Measurements from ENCODE around the gene ARHGEF28. TPM values are rescaled to one million over a fixed set of nuclear protein-coding genes. Genes with fewer than 3 reads are reported as not detected.

Gene ARHGEF28
- total RNA-seq, 2 donors from 2014 or later, result 0.17 to 0.53 TPM

DNA sequence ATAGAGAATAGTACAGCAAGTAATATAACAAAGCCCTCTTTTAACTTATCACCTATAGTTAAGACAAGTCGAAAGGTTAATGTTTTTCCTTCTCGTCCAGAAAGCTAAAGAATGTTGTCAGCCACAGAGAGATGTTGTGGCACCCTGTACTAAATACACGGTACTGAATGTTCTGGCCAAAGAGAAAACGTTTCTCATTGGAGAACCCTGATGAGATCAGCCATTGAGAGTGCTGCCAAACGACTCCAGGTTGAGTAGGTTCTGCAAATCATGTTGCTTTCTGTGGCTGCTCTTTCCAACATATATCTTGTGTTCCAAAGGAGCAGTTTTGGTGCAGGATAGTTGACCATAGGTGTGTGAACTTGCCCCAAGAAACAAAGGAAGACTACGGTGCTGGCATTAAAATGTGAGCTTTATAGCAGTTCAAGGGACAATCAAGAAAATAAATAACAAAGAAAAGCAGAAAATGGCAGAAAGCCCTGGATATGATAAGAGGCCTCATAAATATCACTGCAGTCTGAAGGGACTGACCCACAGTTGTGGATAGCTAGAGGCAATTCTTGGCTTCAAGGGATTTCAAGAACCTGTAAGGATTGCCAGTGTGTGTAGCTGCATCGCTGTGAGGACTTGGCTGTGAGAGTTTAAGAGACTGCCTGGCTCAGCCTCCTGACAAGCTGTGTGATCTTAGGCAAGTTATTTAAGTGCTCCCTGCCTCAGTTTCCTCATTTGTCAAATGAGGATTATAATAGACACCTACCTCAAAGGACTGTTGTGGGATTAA is 102.7 kb downstream of the ARHGEF28 start:
- H3K4me3 Mint-ChIP-seq, result no peak overlapping the region
- no peak for DNase-seq (ENCODE audit: low spot score)
- no peak for ATAC-seq
- no peaks in the 10 kb centered on the region for H3K4me1 Mint-ChIP-seq (ENCODE audit: low read depth in 2 of 2)
- peaks cover under 1% of the 10 kb centered on the region for H3K36me3 Mint-ChIP-seq
- H3K27me3 Mint-ChIP-seq, result no peaks in the 10 kb centered on the region
- no peaks in the 10 kb centered on the region for H3K9me3 Mint-ChIP-seq
- no peak overlapping the region for H3K27ac Mint-ChIP-seq

- Mint-ChIP-seq H3K27ac (no peak overlapping the region), H3K36me3 (peaks cover 5% of the 10 kb centered on the region), H3K9me3 (no peaks in the 10 kb centered on the region), H3K4me3 (no peak overlapping the region), H3K27me3 (no peaks in the 10 kb centered on the region), H3K4me1 (ENCODE audit: low read depth in 2 of 2) (no peaks in the 10 kb centered on the region)
- ATAC-seq (no peak), DNase-seq (ENCODE audit: low spot score) (no peak)
These were observed 103.3 kb downstream of the ARHGEF28 start for GRCh38 chr5:73729329-73729728.

DNA sequence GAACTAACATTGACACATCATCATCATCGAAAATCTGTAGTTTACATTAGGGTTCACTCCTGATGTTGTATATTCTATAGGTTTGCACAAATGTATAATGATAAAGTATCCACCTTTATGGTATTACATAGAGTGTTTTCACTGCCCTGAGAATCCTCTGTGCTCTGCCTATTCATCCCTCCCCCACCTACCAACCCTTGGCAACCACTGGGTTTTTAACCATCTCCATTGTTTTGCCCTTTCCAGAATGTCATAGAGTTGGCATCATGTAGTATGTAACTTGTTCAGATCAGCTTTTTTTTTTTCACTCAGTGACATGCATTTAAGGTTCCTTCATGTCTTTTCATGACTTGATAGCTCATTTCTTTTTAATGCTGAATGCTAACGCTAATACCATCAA is 106.0 kb downstream of the ARHGEF28 start:
- ATAC-seq (no peak), DNase-seq (ENCODE audit: low spot score) (no peak)
- no peaks in the 10 kb centered on the region for H3K4me1 Mint-ChIP-seq (ENCODE audit: low read depth in 2 of 2)
- H3K27ac Mint-ChIP-seq, result no peak overlapping the region
- H3K27me3 Mint-ChIP-seq, result no peaks in the 10 kb centered on the region
- no peaks in the 10 kb centered on the region for H3K9me3 Mint-ChIP-seq
- no peak overlapping the region for H3K4me3 Mint-ChIP-seq
- H3K36me3 Mint-ChIP-seq, result peaks cover 5% of the 10 kb centered on the region

DNA sequence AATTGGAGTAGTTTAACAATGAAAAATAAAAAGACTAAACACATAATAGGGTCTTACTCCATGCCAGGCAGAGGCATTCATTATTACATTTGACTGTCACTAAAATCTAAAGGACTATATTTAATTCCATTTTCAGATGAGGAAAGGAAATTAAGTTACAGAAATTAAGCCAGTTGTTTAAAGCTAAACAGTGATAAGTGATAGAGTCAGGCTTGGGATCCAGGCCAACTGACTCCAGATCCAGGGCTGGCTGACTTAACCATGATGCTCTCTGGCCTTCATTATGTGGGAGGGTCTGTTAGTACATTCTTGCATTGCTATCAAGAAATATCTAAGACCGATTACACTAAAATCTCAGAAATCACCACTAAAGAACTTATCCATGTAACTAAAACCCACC is 107.2 kb downstream of the ARHGEF28 start:
- Mint-ChIP-seq H3K27me3 (peaks cover 0 to 2% of the 10 kb centered on the region in 2 donors), H3K9me3 (no peaks in the 10 kb centered on the region), H3K27ac (no peak overlapping the region), H3K4me1 (ENCODE audit: low read depth in 2 of 2) (no peaks in the 10 kb centered on the region), H3K36me3 (peaks cover 5% of the 10 kb centered on the region), H3K4me3 (no peak overlapping the region)
- ATAC-seq (no peak), DNase-seq (ENCODE audit: low spot score) (no peak)

- no peaks in the 10 kb centered on the region for H3K9me3 Mint-ChIP-seq
- ATAC-seq, result no peak
- H3K27ac Mint-ChIP-seq, result no peak overlapping the region
- no peak for DNase-seq (ENCODE audit: low spot score)
- H3K4me3 Mint-ChIP-seq, result no peak overlapping the region
- H3K36me3 Mint-ChIP-seq, result peaks cover 5% of the 10 kb centered on the region
- H3K4me1 Mint-ChIP-seq (ENCODE audit: low read depth in 2 of 2), result no peaks in the 10 kb centered on the region
- peaks cover 0 to 2% of the 10 kb centered on the region in 2 donors for H3K27me3 Mint-ChIP-seq
These were observed 109.2 kb downstream of the ARHGEF28 start for GRCh38 chr5:73735032-73735734.

DNA sequence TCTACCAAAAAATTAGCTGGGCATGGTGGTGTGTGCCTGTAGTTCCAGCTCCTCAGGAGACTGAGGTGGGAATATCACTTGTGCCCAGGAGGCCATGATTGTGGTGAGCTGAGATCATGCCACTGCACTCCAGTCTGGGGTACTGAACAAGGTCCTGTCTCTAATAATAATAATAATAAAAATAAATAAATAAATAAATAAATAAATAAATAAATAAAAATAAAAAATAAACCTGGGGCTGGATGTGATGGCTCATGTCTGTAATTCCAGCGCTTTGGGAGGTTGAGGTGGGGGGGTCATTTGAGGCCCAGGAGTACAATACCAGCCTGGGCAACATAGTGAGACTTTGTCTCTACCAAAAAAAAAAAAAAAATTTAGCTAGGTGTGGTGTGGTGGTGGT is 113.7 kb downstream of the ARHGEF28 start:
- Mint-ChIP-seq H3K4me1 (ENCODE audit: low read depth in 2 of 2) (peaks cover 5 to 6% of the 10 kb centered on the region in 2 donors), H3K27me3 (peaks cover 0 to 2% of the 10 kb centered on the region in 2 donors), H3K36me3 (no peaks in the 10 kb centered on the region), H3K9me3 (no peaks in the 10 kb centered on the region), H3K27ac (no peak overlapping the region), H3K4me3 (no peak overlapping the region)
- DNase-seq (ENCODE audit: low spot score) (no peak), ATAC-seq (no peak)

DNA sequence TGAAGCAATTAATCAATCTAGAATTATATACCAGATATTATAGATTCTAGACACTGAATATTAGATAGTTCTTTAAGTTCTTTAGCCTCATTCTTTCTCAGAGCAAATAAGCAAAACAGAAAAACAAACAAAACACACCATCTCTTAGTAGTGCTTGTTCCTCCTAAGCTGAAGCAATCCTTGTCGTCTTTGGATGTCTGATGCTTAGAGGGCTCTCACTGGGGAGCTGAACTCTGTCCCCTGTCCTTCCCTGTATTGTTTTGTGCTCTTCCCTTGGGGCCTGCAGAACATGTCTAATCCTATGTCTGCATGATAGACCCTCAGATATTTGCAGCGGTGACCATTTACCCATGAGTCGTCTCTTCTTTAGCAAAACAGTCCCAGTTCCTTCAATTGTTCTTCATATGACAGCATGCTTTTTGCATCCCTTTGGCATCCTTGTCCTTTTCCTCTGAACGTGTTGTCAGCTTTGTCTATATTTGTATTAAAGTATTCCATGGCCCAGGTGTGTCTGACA is 114.3 kb downstream of the ARHGEF28 start:
- H3K27me3 Mint-ChIP-seq, result peaks cover 0 to 2% of the 10 kb centered on the region in 2 donors
- H3K4me1 Mint-ChIP-seq (ENCODE audit: low read depth in 2 of 2), result peaks cover 5 to 6% of the 10 kb centered on the region in 2 donors
- DNase-seq (ENCODE audit: low spot score) (no peak), ATAC-seq (no peak)
- H3K27ac Mint-ChIP-seq, result no peak overlapping the region
- no peak overlapping the region for H3K4me3 Mint-ChIP-seq
- no peaks in the 10 kb centered on the region for H3K9me3 Mint-ChIP-seq
- H3K36me3 Mint-ChIP-seq, result no peaks in the 10 kb centered on the region

GRCh38 chr5:73743161-73743560 is 117.2 kb downstream of the ARHGEF28 start:
- H3K4me3 Mint-ChIP-seq, result no peak overlapping the region
- no peak for DNase-seq (ENCODE audit: low spot score)

GRCh38 chr5:73745836-73746235 is 119.8 kb downstream of the ARHGEF28 start:
- H3K9me3 Mint-ChIP-seq, result no peaks in the 10 kb centered on the region
- no peak for ATAC-seq
- H3K36me3 Mint-ChIP-seq, result no peaks in the 10 kb centered on the region

More at GRCh38 chr5:73743161-73743560, 117.2 kb downstream of the ARHGEF28 start:
- Mint-ChIP-seq H3K4me1 (ENCODE audit: low read depth in 2 of 2) (peaks cover 5 to 6% of the 10 kb centered on the region in 2 donors), H3K27me3 (peaks cover 4 to 7% of the 10 kb centered on the region in 2 donors), H3K9me3 (no peaks in the 10 kb centered on the region), H3K27ac (no peak overlapping the region), H3K36me3 (no peaks in the 10 kb centered on the region)
- ATAC-seq, result no peak

GRCh38 chr5:73746608-73747007 is 120.6 kb downstream of the ARHGEF28 start:
- H3K27me3 Mint-ChIP-seq, result peaks cover 4 to 7% of the 10 kb centered on the region in 2 donors
- no peak for ATAC-seq
- no peak for DNase-seq (ENCODE audit: low spot score)

More at GRCh38 chr5:73745836-73746235, 119.8 kb downstream of the ARHGEF28 start:
- no peak overlapping the region for H3K4me3 Mint-ChIP-seq
- DNase-seq (ENCODE audit: low spot score), result no peak
- peaks cover 5 to 6% of the 10 kb centered on the region in 2 donors for H3K4me1 Mint-ChIP-seq (ENCODE audit: low read depth in 2 of 2)
- H3K27me3 Mint-ChIP-seq, result peaks cover 4 to 7% of the 10 kb centered on the region in 2 donors
- H3K27ac Mint-ChIP-seq, result no peak overlapping the region

DNA sequence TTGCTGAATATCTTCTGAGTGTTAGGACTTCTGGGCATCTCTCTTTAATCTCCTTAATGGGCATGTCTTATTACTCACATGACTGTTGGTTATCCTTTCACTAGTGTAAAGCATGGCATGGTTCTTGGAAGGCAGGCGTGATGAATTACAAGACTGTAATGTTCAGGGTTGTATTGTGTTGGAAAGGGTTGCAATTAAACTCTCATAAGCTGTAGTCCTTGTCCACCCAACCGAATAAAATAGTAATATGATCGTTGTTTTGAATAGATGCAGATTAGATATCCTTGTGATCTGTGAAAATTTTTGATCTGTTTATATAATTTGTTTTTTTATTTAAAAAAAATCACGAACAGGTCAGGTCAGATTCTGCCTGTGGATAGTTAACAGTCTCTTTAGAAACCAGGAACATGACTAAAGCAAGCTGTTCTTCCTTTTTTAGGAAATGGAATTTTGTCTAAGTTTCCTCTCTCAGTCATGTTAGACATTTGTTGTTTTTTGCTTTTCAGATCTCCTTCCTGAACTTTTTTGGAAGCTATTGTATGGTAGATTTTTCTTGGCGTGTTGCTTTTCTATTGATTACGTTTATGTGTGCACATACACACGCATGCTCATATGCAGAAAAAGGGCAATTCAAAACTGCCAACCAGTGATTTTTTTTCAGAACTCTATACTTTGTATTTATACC is 121.8 kb downstream of the ARHGEF28 start:
- peaks cover 4 to 7% of the 10 kb centered on the region in 2 donors for H3K27me3 Mint-ChIP-seq
- DNase-seq (ENCODE audit: low spot score) (no peak), ATAC-seq (no peak)
- H3K4me3 Mint-ChIP-seq, result no peak overlapping the region
- H3K27ac Mint-ChIP-seq, result no peak overlapping the region
- H3K36me3 Mint-ChIP-seq, result no peaks in the 10 kb centered on the region
- peaks cover 14 to 15% of the 10 kb centered on the region in 2 donors for H3K4me1 Mint-ChIP-seq (ENCODE audit: low read depth in 2 of 2)
- H3K9me3 Mint-ChIP-seq, result no peaks in the 10 kb centered on the region

More at GRCh38 chr5:73746608-73747007, 120.6 kb downstream of the ARHGEF28 start:
- no peak overlapping the region for H3K4me3 Mint-ChIP-seq
- H3K36me3 Mint-ChIP-seq, result no peaks in the 10 kb centered on the region
- H3K27ac Mint-ChIP-seq, result no peak overlapping the region
- H3K9me3 Mint-ChIP-seq, result no peaks in the 10 kb centered on the region
- peaks cover 7 to 9% of the 10 kb centered on the region in 2 donors for H3K4me1 Mint-ChIP-seq (ENCODE audit: low read depth in 2 of 2)

DNA sequence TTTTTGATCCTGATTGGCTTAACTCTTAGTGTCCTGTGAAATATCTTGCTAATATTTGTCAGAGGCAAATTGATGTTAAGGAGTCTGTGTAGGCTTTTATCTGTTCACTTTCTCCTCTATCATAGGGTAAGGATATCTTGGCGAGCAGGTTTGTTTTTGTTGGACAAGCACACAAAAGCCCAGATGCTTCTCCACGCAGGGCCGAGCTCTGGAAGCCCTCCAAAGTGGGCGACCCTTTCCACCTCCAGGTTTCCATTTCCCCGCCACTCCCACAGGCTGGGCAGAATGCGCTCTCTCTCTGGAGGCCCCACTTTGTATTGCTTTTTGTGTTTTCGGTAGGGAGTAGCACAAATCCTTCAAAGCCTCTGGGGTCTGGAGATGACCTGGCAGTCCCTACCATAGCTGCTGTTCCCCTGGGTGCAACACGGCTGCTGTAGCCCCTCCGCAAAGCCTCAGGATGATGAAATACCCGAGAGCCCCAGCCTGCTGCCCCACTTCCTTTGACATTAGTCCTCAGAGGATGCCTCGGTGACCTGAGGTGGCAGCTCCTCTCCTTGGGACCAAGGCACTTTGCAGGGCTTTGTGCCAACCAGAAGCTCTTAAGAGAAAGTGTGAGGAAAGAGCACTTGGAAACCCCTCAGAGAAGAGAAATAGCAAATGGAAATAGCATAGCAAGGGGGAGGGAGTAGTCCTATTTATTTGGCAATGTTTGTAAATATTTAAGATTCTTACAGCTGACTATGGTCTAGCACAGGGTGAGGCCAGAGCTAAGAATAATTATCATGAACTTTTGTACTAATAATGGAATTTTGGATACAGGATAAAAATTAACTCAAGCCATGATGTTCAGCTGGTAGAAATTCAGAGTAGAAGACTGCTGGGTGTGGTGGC is 122.8 kb downstream of the ARHGEF28 start:
- no peak overlapping the region for H3K4me3 Mint-ChIP-seq
- H3K4me1 Mint-ChIP-seq (ENCODE audit: low read depth in 2 of 2), result peaks cover 9 to 11% of the 10 kb centered on the region in 2 donors
- no peaks in the 10 kb centered on the region for H3K9me3 Mint-ChIP-seq
- no peak for ATAC-seq
- no peak overlapping the region for H3K27ac Mint-ChIP-seq
- H3K36me3 Mint-ChIP-seq, result no peaks in the 10 kb centered on the region
- DNase-seq (ENCODE audit: low spot score), result no peak
- H3K27me3 Mint-ChIP-seq, result peaks cover 4 to 7% of the 10 kb centered on the region in 2 donors

Data from natural killer cell treated with Interleukin-12 subunit alpha and Interleukin-12 subunit beta and Interleukin-15 and Interleukin-18, amount 100 ng/mL, for 72 hours (primary cell).